ENCODE measurements around the gene OSBPL3. TPM values are rescaled to one million over a fixed set of nuclear protein-coding genes. Genes with fewer than 3 reads are reported as not detected.

The OSBPL3 gene
- polyA plus RNA-seq, 1 of the 3 experiments (the other 2 are of a cell fraction), result 23.2 TPM

DNA sequence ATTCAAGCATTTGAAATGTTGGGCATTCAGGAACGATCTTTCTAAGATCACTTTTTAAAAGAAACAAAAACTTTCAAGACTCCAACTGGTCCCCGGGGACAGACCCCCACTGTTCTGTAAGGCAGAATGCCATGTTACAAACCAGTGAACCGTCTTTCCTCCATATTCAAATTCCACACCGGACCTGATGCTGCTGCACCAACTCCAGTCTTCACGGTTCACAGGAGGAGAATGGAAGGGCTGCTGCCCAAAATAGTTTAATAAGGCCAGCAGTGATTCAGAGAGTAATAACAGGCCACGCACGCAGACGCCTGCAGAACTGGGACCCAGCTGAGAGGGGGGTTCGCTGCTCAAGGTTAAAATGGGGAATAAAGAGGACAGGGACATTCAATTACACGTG lies 47.2 kb downstream of the OSBPL3 start:
- TF ChIP-seq RXRA (IDR thresholded peaks at IDR 0.05; ENCODE audit: borderline replicate concordance, low read depth) (no peak), FOXJ3 (CRISPR knock-in tag; IDR thresholded peaks at IDR 0.05) (no peak), RAD21 (IDR thresholded peaks at IDR 0.05; ENCODE audit: low read length) (no peak), JUND (IDR thresholded peaks at IDR 0.05) (no peak), MXI1 (IDR thresholded peaks at IDR 0.05; ENCODE audit: low read depth, low read length) (no peak), SIN3A (IDR thresholded peaks at IDR 0.05; ENCODE audit: borderline replicate concordance, low read depth, low read length) (no peak)
- TF ChIP-seq, protein P1, sequence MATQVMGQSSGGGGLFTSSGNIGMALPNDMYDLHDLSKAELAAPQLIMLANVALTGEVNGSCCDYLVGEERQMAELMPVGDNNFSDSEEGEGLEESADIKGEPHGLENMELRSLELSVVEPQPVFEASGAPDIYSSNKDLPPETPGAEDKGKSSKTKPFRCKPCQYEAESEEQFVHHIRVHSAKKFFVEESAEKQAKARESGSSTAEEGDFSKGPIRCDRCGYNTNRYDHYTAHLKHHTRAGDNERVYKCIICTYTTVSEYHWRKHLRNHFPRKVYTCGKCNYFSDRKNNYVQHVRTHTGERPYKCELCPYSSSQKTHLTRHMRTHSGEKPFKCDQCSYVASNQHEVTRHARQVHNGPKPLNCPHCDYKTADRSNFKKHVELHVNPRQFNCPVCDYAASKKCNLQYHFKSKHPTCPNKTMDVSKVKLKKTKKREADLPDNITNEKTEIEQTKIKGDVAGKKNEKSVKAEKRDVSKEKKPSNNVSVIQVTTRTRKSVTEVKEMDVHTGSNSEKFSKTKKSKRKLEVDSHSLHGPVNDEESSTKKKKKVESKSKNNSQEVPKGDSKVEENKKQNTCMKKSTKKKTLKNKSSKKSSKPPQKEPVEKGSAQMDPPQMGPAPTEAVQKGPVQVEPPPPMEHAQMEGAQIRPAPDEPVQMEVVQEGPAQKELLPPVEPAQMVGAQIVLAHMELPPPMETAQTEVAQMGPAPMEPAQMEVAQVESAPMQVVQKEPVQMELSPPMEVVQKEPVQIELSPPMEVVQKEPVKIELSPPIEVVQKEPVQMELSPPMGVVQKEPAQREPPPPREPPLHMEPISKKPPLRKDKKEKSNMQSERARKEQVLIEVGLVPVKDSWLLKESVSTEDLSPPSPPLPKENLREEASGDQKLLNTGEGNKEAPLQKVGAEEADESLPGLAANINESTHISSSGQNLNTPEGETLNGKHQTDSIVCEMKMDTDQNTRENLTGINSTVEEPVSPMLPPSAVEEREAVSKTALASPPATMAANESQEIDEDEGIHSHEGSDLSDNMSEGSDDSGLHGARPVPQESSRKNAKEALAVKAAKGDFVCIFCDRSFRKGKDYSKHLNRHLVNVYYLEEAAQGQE (IDR thresholded peaks at IDR 0.05; ENCODE audit: low read depth, low read length), result no peak
- TF ChIP-seq, protein P2, sequence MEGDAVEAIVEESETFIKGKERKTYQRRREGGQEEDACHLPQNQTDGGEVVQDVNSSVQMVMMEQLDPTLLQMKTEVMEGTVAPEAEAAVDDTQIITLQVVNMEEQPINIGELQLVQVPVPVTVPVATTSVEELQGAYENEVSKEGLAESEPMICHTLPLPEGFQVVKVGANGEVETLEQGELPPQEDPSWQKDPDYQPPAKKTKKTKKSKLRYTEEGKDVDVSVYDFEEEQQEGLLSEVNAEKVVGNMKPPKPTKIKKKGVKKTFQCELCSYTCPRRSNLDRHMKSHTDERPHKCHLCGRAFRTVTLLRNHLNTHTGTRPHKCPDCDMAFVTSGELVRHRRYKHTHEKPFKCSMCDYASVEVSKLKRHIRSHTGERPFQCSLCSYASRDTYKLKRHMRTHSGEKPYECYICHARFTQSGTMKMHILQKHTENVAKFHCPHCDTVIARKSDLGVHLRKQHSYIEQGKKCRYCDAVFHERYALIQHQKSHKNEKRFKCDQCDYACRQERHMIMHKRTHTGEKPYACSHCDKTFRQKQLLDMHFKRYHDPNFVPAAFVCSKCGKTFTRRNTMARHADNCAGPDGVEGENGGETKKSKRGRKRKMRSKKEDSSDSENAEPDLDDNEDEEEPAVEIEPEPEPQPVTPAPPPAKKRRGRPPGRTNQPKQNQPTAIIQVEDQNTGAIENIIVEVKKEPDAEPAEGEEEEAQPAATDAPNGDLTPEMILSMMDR (IDR thresholded peaks at IDR 0.05), result no peak
- TF ChIP-seq, protein P3, sequence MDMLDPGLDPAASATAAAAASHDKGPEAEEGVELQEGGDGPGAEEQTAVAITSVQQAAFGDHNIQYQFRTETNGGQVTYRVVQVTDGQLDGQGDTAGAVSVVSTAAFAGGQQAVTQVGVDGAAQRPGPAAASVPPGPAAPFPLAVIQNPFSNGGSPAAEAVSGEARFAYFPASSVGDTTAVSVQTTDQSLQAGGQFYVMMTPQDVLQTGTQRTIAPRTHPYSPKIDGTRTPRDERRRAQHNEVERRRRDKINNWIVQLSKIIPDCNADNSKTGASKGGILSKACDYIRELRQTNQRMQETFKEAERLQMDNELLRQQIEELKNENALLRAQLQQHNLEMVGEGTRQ (IDR thresholded peaks at IDR 0.05; ENCODE audit: borderline replicate concordance, low read depth, low read length), result no peak
- TF ChIP-seq, protein P4, sequence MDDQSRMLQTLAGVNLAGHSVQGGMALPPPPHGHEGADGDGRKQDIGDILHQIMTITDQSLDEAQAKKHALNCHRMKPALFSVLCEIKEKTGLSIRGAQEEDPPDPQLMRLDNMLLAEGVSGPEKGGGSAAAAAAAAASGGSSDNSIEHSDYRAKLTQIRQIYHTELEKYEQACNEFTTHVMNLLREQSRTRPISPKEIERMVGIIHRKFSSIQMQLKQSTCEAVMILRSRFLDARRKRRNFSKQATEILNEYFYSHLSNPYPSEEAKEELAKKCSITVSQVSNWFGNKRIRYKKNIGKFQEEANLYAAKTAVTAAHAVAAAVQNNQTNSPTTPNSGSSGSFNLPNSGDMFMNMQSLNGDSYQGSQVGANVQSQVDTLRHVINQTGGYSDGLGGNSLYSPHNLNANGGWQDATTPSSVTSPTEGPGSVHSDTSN (IDR thresholded peaks at IDR 0.05), result no peak
- Histone ChIP-seq H3K9me2 (no peaks in the 10 kb centered on the region), H3K9me3 (no peaks in the 10 kb centered on the region), H3K27ac (ENCODE audit: low read depth in 2 of 2, low read length in 1 of 2) (no peak overlapping the region), H3K79me2 (ENCODE audit: insufficient read depth) (peaks cover 99% of the 10 kb centered on the region), H3K4me2 (no peak overlapping the region), H4K20me1 (ENCODE audit: insufficient read depth) (no peaks in the 10 kb centered on the region), H3F3A (replicated peaks; ENCODE audit: insufficient read depth) (peaks cover 12% of the 10 kb centered on the region), H3K4me3 (ENCODE audit: low read depth in 2 of 2, low read length in 1 of 2) (no peak overlapping the region), H3K4me1 (ENCODE audit: control insufficient read depth in 1 of 2, insufficient read depth in 2 of 2, low read depth in 1 of 2, low read length in 1 of 2) (peaks cover 2 to 13% of the 10 kb centered on the region in 2 experiments; a peak in 3 of 4 replicates), H3K36me3 (replicated peaks in 1 of 2; ENCODE audit: control insufficient read depth in 1 of 2, insufficient read depth in 2 of 2, low read length in 1 of 2) (peaks cover 4% of the 10 kb centered on the region in 2 experiments), H2AFZ (ENCODE audit: low read depth) (no peak overlapping the region), H3K27me3 (ENCODE audit: insufficient read depth) (no peaks in the 10 kb centered on the region), H3K9ac (no peak overlapping the region)
- POLR2A ChIA-PET, result no interaction called here
- DNase-seq, result no peak
- 94% methylated on average over 10 of the region's 10 CpGs for WGBS (ENCODE audit: low lambda C conversion rate)
- CTCF ChIA-PET, result interaction anchor here (1.1 to 2.2 kb wide), 2 partner anchors 9 to 47 kb away, joined by 3 to 10 read pairs; partner anchors contain the start of gene OSBPL3

All from SK-N-SH (cell line).